Parathyroid adenoma (tissue), 2 donors: ENCODE results near the gene CHD3.
A peak's percentile ranks its signal among the peaks of the same experiment; 100 is the strongest.

Experiments used
- H2AFZ ChIP-seq: fragments of 300-600 bp; sonication (generic); one replicate; pipeline ENCODE4 v1.7.0; 2017; ENCODE audit warnings: antibody characterized with exemption, mild to moderate bottlenecking
- H3K27ac ChIP-seq: fragments of 300-600 bp; sonication (generic); one replicate; pipeline ENCODE4 v1.7.0; 2017
- H3K27me3 ChIP-seq: fragments of 300-600 bp; sonication (generic); one replicate; pipeline ENCODE4 v1.7.0; 2017; ENCODE audit warnings: low read length; ENCODE audit not compliant: control insufficient read depth, insufficient read depth
- H3K36me3 ChIP-seq: fragments of 300-600 bp; sonication (generic); one replicate; pipeline ENCODE4 v1.7.0; 2017; ENCODE audit warnings: low read length; ENCODE audit not compliant: control insufficient read depth, insufficient read depth
- H3K4me1 ChIP-seq: fragments of 300-600 bp; sonication (generic); one replicate; pipeline ENCODE4 v1.7.0; 2017; ENCODE audit warnings: control low read depth
- H3K4me2 ChIP-seq: fragments of 300-600 bp; sonication (generic); one replicate; pipeline ENCODE4 v1.7.0; 2017; ENCODE audit warnings: low read length
- H3K4me3 ChIP-seq: fragments of 300-600 bp; sonication (generic); one replicate; pipeline ENCODE4 v1.7.0; 2017; ENCODE audit warnings: low read depth, low read length
- H3K79me2 ChIP-seq: fragments of 300-600 bp; sonication (generic); one replicate; pipeline ENCODE4 v1.7.0; 2017; ENCODE audit warnings: control low read depth
- H3K9ac ChIP-seq: fragments of 300-600 bp; sonication (generic); one replicate; pipeline ENCODE4 v1.7.0; 2017; ENCODE audit warnings: mild to moderate bottlenecking
- H3K9me3 ChIP-seq: fragments of 300-600 bp; sonication (generic); one replicate; pipeline ENCODE4 v1.7.0; 2017; ENCODE audit warnings: low read length; ENCODE audit not compliant: control insufficient read depth
- TF ChIP-seq, protein P1 (sequence below): fragments of 300-600 bp; sonication (generic); IDR thresholded peaks from one replicate; pipeline ENCODE4 v1.7.0; 2017; ENCODE audit warnings: antibody characterized with exemption, mild to moderate bottlenecking
- donor health status: primary hyperparathyroidism.

CHD3 gene

DNA sequence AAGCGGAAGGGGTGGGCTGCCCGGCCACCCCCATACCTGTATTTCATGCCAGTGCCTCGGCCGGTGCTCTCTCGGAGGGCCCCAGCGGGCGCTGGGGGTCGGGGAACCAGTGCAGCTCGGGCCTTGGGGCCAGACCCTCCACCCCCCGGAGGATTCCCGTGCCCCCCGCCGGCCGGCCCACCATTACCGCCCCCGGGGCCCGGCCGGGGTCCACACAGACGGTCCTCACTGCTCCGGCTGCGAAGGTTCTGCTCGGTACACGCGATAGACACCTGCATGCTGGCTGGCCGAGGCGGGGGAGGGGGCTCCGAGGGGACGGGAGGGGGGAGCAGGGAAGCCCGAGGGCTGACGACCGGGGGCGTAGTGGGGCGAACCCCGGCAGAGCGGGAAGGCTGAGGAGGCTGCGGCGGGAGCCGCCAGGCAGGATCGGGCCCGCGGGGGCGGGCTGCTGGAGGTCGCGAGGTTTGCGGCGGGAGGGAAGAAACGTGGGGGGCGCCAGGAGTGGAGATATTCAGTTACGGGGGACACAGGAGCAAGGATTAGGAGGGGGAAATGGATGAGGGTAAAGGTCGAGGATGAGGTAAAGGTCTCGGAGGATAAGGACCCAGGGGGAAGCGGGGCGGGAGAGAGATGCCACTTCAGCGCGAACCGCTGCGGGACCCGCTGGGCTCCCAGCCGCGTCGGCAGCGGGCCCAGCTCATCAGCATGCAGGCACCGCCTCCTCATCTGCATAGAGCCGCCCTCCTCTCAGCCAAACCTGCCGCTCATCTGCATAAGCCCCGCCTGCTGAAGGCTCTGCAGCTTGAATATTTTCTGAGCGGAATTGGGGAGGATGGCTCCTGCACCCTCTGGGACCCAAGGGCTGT lies 40.8 kb downstream of the CHD3 start, which contains the start of gene KCNAB3:
Gene KCNAB3 (minus strand): TSS at position 699 of the 866 bp plus-strand sequence. CDS start 421 bp downstream, at position 278.
- no peak within 1 kb of the TSS for H3K9ac ChIP-seq
- no peaks in the 10 kb centered on the region for H3K36me3 ChIP-seq
- no peak within 1 kb of the TSS for H3K4me3 ChIP-seq
- H3K27ac ChIP-seq, result no peak within 1 kb of the TSS
- no peaks in the 10 kb centered on the region for H3K27me3 ChIP-seq
- H3K79me2 ChIP-seq, result no peaks in the 10 kb centered on the region
- H3K9me3 ChIP-seq, result no peaks in the 10 kb centered on the region
- no peak within 1 kb of the TSS for H2AFZ ChIP-seq
- peaks cover 5% of the 10 kb centered on the region for H3K4me1 ChIP-seq
- TF ChIP-seq, protein P1, sequence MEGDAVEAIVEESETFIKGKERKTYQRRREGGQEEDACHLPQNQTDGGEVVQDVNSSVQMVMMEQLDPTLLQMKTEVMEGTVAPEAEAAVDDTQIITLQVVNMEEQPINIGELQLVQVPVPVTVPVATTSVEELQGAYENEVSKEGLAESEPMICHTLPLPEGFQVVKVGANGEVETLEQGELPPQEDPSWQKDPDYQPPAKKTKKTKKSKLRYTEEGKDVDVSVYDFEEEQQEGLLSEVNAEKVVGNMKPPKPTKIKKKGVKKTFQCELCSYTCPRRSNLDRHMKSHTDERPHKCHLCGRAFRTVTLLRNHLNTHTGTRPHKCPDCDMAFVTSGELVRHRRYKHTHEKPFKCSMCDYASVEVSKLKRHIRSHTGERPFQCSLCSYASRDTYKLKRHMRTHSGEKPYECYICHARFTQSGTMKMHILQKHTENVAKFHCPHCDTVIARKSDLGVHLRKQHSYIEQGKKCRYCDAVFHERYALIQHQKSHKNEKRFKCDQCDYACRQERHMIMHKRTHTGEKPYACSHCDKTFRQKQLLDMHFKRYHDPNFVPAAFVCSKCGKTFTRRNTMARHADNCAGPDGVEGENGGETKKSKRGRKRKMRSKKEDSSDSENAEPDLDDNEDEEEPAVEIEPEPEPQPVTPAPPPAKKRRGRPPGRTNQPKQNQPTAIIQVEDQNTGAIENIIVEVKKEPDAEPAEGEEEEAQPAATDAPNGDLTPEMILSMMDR, result no peak
- no peak within 1 kb of the TSS for H3K4me2 ChIP-seq

DNA sequence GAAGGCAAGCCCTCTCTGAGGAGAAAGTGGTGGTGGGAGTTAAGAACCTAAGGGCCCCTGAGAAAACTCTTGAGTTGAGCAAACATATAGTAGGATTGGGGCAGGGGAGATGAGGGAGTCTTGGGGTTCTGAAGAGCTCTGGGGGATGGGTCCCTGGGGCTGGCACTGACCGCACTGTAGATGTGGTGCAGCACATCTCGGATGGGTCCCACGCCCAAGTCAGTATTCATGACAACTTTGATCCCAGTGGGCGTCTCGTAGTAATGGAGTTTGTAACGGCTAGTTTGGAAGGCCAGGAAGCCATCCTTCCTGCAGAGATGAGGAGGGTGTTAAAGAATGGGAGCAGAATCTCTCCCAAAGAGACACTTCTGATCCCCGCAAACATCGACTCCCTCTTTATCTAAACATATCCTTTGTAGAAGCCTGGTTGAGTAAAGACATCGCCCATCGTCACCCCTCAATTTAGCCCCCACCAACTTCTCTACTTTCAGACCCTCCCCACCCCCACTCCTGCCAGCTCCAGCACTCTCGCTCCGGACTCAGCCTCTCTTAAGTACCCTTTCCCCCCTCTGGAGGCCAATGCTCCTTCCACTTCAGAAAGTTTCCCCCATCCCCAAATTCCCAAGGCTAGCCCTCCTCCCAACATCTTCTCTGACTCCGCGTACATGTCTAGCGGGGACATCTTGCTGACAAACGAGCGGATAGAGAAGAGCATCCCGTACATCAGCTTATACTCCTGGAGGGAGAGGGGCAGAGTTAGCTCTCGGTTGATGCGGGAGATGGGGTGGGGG lies 42.4 kb downstream of the CHD3 start:
- no peaks in the 10 kb centered on the region for H3K79me2 ChIP-seq
- peaks cover 5% of the 10 kb centered on the region for H3K4me1 ChIP-seq
- H2AFZ ChIP-seq, result peak overlapping the region; percentile 97
- H3K4me3 ChIP-seq, result peak overlapping the region; percentile 98
- H3K36me3 ChIP-seq, result no peaks in the 10 kb centered on the region
- H3K9me3 ChIP-seq, result no peaks in the 10 kb centered on the region
- H3K9ac ChIP-seq, result peak overlapping the region; percentile 31
- H3K27ac ChIP-seq, result peak overlapping the region; percentile 60
- H3K4me2 ChIP-seq, result peak overlapping the region; percentile 99
- H3K27me3 ChIP-seq, result no peaks in the 10 kb centered on the region
- TF ChIP-seq, protein P1, result no peak

DNA sequence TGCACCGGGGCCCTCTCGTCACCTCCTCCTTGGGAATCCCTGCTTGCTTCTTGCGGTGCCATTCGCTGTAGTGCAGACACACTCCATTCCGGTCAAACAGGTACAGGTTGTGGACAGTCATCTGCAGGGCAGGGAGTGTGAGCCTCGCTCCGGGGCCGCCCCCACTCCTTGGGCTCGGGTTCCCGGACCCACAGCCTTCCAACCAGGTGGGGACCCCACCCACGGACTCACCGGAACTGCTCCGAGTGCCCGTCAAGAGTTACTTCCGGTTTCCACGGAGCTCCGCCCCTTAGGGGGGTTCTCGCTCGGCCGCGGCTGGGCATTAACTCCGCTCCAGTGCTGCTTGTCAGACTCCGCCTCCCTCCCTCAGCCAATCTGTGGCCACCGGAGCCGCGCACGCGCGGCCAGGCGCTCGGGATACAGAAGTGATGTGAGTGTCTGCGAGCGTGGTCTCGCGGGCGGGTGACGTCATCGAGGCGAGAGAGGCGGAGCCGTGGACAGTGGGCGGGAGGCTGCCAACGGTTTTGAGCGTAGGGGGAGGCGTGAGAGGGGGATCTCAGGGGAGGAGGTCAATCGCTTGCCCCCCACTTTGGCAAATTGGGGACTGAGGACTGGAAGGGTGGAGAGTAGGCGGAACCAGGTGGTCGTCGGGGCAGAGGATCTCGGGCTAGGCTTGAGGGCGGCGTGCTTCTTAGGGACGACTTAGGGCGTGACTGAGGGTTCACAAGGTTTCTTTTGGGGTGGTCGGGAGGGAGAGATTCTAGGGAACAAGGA lies 43.3 kb downstream of the CHD3 start, which contains the start of the genes CNTROB and TRAPPC1:
Gene CNTROB (plus strand): TSS at position 498 of the 774 bp plus-strand sequence. CDS start 874 bp downstream, outside the sequence.
Gene TRAPPC1 (minus strand): TSS at position 238 of the 774 bp plus-strand sequence. CDS start 117 bp downstream, at position 121.
- no peaks in the 10 kb centered on the region for H3K36me3 ChIP-seq
- peak within 1 kb of the TSS; percentile 99 for H3K4me2 ChIP-seq
- H3K9me3 ChIP-seq, result no peaks in the 10 kb centered on the region
- no peaks in the 10 kb centered on the region for H3K79me2 ChIP-seq
- TF ChIP-seq, protein P1, result no peak
- peak within 1 kb of the TSS; percentile 58 for H3K9ac ChIP-seq
- peak within 1 kb of the TSS; percentile 97 for H2AFZ ChIP-seq
- peak within 1 kb of the TSS; percentile 98 for H3K4me3 ChIP-seq
- peak within 1 kb of the TSS; percentile 60 for H3K27ac ChIP-seq
- peaks cover 5% of the 10 kb centered on the region for H3K4me1 ChIP-seq
- no peaks in the 10 kb centered on the region for H3K27me3 ChIP-seq

DNA sequence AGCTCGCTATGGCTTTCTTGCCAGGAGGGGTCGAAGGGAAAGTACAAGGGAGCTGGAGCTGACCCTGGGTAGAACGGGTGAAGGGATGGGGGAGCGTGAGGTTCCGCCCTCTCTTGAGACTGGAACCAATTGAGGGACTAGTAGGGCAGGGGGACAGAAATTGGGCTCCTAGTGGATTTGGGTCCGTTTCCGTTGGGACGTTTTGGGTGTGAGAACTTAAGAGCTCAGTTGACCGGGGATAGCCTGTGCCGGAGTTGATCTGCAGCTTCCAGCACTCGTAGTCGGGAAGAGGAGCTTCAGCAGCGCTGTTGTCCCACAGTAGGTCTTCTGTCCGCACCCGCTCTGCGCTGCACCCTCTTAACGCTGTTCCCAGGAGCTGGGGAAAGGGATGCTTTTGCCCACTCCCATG lies 43.9 kb downstream of the CHD3 start:
- Histone ChIP-seq H3K4me3 (peak overlapping the region; percentile 98), H3K27me3 (no peaks in the 10 kb centered on the region), H3K9ac (peak overlapping the region; percentile 58), H3K4me2 (peak overlapping the region; percentile 99), H3K9me3 (no peaks in the 10 kb centered on the region), H3K27ac (peak overlapping the region; percentile 60), H3K36me3 (no peaks in the 10 kb centered on the region), H3K79me2 (no peaks in the 10 kb centered on the region), H3K4me1 (peaks cover 5% of the 10 kb centered on the region), H2AFZ (peak overlapping the region; percentile 97)
- TF ChIP-seq, protein P1, result no peak
